GM19239 (cell line): Measurements from ENCODE around the gene EXOC4.
"Not testable (repeated sequence)": the region's sequence is repeated elsewhere in the genome, so short reads cannot be mapped to it uniquely, and the experiment has no call there.

Experiments used
- DNase-seq: peaks from one replicate; pipeline ENCODE4 v3.0.0; 2011; ENCODE audit warnings: low spot score; ENCODE audit not compliant: insufficient read length
- FAIRE-seq: peaks from 2 replicates; lab custom pipeline; 2011; peaks lifted over from hg19 to GRCh38; lab: Jason Lieb, UNC

Gene EXOC4

GRCh38 chr7:133309333-133309732 lies 56.5 kb downstream of the EXOC4 start:
- FAIRE-seq: no peak

GRCh38 chr7:133310232-133310862 lies 57.5 kb downstream of the EXOC4 start:
- no peak for DNase-seq
- FAIRE-seq: no peak

More at GRCh38 chr7:133309333-133309732, 56.5 kb downstream of the EXOC4 start:
- no peak for DNase-seq

GRCh38 chr7:133313575-133313974 lies 60.7 kb downstream of the EXOC4 start:
- DNase-seq (no peak), FAIRE-seq (peak; percentile 55)

GRCh38 chr7:133314084-133314483 lies 61.2 kb downstream of the EXOC4 start:
- no peak for DNase-seq
- FAIRE-seq: no peak

GRCh38 chr7:133315332-133316040 lies 62.6 kb downstream of the EXOC4 start:
- no peak for DNase-seq
- FAIRE-seq: no peak

GRCh38 chr7:133319842-133320241 lies 67.0 kb downstream of the EXOC4 start:
- no peak for FAIRE-seq
- no peak for DNase-seq

GRCh38 chr7:133320891-133321290 lies 68.0 kb downstream of the EXOC4 start:
- FAIRE-seq: no peak

GRCh38 chr7:133321366-133321765 lies 68.5 kb downstream of the EXOC4 start:
- FAIRE-seq: not testable (repeated sequence)

More at GRCh38 chr7:133320891-133321290, 68.0 kb downstream of the EXOC4 start:
- DNase-seq: no peak

GRCh38 chr7:133326745-133327144 lies 73.9 kb downstream of the EXOC4 start:
- not testable (repeated sequence) for FAIRE-seq, DNase-seq

More at GRCh38 chr7:133321366-133321765, 68.5 kb downstream of the EXOC4 start:
- not testable (repeated sequence) for DNase-seq

GRCh38 chr7:133328021-133328420 lies 75.1 kb downstream of the EXOC4 start:
- not testable (repeated sequence) for FAIRE-seq, DNase-seq

- no peak for FAIRE-seq
- no peak for DNase-seq
Measured at GRCh38 chr7:133330085-133330484, 77.2 kb downstream of the EXOC4 start.

GRCh38 chr7:133331861-133332260 lies 79.0 kb downstream of the EXOC4 start:
- no peak for FAIRE-seq
- no peak for DNase-seq

GRCh38 chr7:133339772-133340171 lies 86.9 kb downstream of the EXOC4 start:
- no peak for FAIRE-seq
- no peak for DNase-seq

GRCh38 chr7:133344275-133344674 lies 91.4 kb downstream of the EXOC4 start:
- FAIRE-seq (no peak), DNase-seq (no peak)

GRCh38 chr7:133345690-133346421 lies 93.0 kb downstream of the EXOC4 start:
- DNase-seq (no peak), FAIRE-seq (no peak)

GRCh38 chr7:133348250-133348649 lies 95.4 kb downstream of the EXOC4 start:
- FAIRE-seq: no peak

GRCh38 chr7:133349101-133349500 lies 96.2 kb downstream of the EXOC4 start:
- DNase-seq (no peak), FAIRE-seq (peak; percentile 56)

More at GRCh38 chr7:133348250-133348649, 95.4 kb downstream of the EXOC4 start:
- DNase-seq: no peak

GRCh38 chr7:133352430-133352829 lies 99.6 kb downstream of the EXOC4 start:
- no peak for DNase-seq
- FAIRE-seq: no peak

GRCh38 chr7:133353775-133354174 lies 100.9 kb downstream of the EXOC4 start:
- DNase-seq: no peak
- FAIRE-seq: no peak

GRCh38 chr7:133354546-133355324 lies 101.9 kb downstream of the EXOC4 start:
- no peak for DNase-seq
- no peak for FAIRE-seq
